ENCODE results near the gene KCNMA1. TPM values are rescaled to one million over a fixed set of nuclear protein-coding genes. Genes with fewer than 3 reads are reported as not detected.

The KCNMA1 gene
- total RNA-seq, 1 experiment from 2014 or later: 0.49 TPM

- no peak overlapping the region for H2AFZ ChIP-seq (ENCODE audit: low read depth, low read length, poor library complexity, severe bottlenecking)
- no peak for ATAC-seq
- intact Hi-C loops (cut with micrococcal nuclease): no loop called here
- DNase-seq (ENCODE audit: low read depth, low spot score): no peak
- H3K9me2 ChIP-seq (ENCODE audit: insufficient read depth): no peaks in the 10 kb centered on the region
- H3K4me1 ChIP-seq (ENCODE audit: control insufficient read depth in 1 of 2, insufficient read depth in 2 of 2, low read length in 2 of 2): peaks cover 0 to 17% of the 10 kb centered on the region in 2 experiments; a peak in 2 of 4 replicates
- POLR2A ChIA-PET: no interaction called here
- CTCF ChIA-PET: no interaction called here
- H3K79me2 ChIP-seq (ENCODE audit: insufficient read depth, low read length): no peaks in the 10 kb centered on the region
- H3K36me3 ChIP-seq (ENCODE audit: control insufficient read depth in 1 of 2, insufficient read depth in 2 of 2, low read length in 2 of 2): no peaks in the 10 kb centered on the region
- no peak for TF ChIP-seq CBX3 (IDR thresholded peaks at IDR 0.05; ENCODE audit: low read depth)
- no peak for TF ChIP-seq ATF3 (IDR thresholded peaks at IDR 0.05)
- TF ChIP-seq ZFX (IDR thresholded peaks at IDR 0.05): no peak
- no peak for TF ChIP-seq CTCF (IDR thresholded peaks at IDR 0.05 in 2 of 3, conservative IDR thresholded peaks at IDR 0.05 in 1 of 3; ENCODE audit: borderline replicate concordance in 1 of 3, insufficient read depth in 1 of 3, low read depth in 2 of 3, low read length in 2 of 3)
- TF ChIP-seq TCF7L2 (IDR thresholded peaks at IDR 0.05; ENCODE audit: borderline replicate concordance, extremely low read depth, insufficient read depth, insufficient read length): no peak
- TF ChIP-seq ZNF274 (IDR thresholded peaks at IDR 0.05; ENCODE audit: low read depth, low read length): no peak
- no peak for TF ChIP-seq CEBPB (IDR thresholded peaks at IDR 0.05; ENCODE audit: low read depth)
- no peak for TF ChIP-seq EGR1 (IDR thresholded peaks at IDR 0.05; ENCODE audit: low read depth)
- TF ChIP-seq ZBTB33 (IDR thresholded peaks at IDR 0.05; ENCODE audit: extremely low read depth, insufficient replicate concordance, low read length): no peak
- TF ChIP-seq EZH2phosphoT487 (IDR thresholded peaks at IDR 0.05; ENCODE audit: borderline replicate concordance): no peak
- no peak for TF ChIP-seq YY1 (IDR thresholded peaks at IDR 0.05; ENCODE audit: extremely low read depth, insufficient replicate concordance, low read depth, low read length)
- no peak for TF ChIP-seq RAD21 (IDR thresholded peaks at IDR 0.05; ENCODE audit: low read depth)
- no peak overlapping the region for H3K4me2 ChIP-seq (ENCODE audit: low read length)
- BruUV-seq (replicated peaks): no TSS peak
- H3K27me3 ChIP-seq (ENCODE audit: insufficient read depth, low read length): no peaks in the 10 kb centered on the region
- H3K9ac ChIP-seq (ENCODE audit: low read length): no peak overlapping the region
- RAD21 ChIA-PET (ENCODE audit: low non-redundant PET in 1 of 2, low total read pairs in 2 of 2, uncharacterized antibody in 2 of 2, unreplicated experiment in 2 of 2): no interaction called here
- no peaks in the 10 kb centered on the region for H4K20me1 ChIP-seq (ENCODE audit: insufficient read depth)
- H3K27ac ChIP-seq (ENCODE audit: low read depth, low read length): no peak overlapping the region
- H3K9me3 ChIP-seq (ENCODE audit: control insufficient read depth in 1 of 2, insufficient read depth in 1 of 2, low read depth in 1 of 2, low read length in 2 of 2): no peaks in the 10 kb centered on the region
- H3K4me3 ChIP-seq (replicated peaks in 1 of 2; ENCODE audit: low read depth in 1 of 2, low read length in 2 of 2): no peak overlapping the region
Measured at GRCh38 chr10:77608281-77608680, 29.3 kb downstream of the KCNMA1 start.

All from HCT116 (cell line).